ENCODE data around the gene CORIN.

- TF ChIP-seq, protein P1, sequence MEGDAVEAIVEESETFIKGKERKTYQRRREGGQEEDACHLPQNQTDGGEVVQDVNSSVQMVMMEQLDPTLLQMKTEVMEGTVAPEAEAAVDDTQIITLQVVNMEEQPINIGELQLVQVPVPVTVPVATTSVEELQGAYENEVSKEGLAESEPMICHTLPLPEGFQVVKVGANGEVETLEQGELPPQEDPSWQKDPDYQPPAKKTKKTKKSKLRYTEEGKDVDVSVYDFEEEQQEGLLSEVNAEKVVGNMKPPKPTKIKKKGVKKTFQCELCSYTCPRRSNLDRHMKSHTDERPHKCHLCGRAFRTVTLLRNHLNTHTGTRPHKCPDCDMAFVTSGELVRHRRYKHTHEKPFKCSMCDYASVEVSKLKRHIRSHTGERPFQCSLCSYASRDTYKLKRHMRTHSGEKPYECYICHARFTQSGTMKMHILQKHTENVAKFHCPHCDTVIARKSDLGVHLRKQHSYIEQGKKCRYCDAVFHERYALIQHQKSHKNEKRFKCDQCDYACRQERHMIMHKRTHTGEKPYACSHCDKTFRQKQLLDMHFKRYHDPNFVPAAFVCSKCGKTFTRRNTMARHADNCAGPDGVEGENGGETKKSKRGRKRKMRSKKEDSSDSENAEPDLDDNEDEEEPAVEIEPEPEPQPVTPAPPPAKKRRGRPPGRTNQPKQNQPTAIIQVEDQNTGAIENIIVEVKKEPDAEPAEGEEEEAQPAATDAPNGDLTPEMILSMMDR (IDR thresholded peaks at IDR 0.05), result no peak
- no peak for TF ChIP-seq MAX (IDR thresholded peaks at IDR 0.05)
- TF ChIP-seq PHF8 (IDR thresholded peaks at IDR 0.05; ENCODE audit: borderline replicate concordance, low read depth), result no peak
- TF ChIP-seq RFX5 (IDR thresholded peaks at IDR 0.05), result no peak
- no peak for TF ChIP-seq CHD4 (IDR thresholded peaks at IDR 0.05; ENCODE audit: borderline replicate concordance)
- TF ChIP-seq FOSL2 (IDR thresholded peaks at IDR 0.05), result no peak
- TF ChIP-seq FOSL2 (CRISPR knock-in tag; IDR thresholded peaks at IDR 0.05), result no peak
Measured at GRCh38 chr4:47746122-47746521, 91.7 kb downstream of the CORIN start.
